Fibroblast of lung (primary cell): ENCODE results near the gene SESN1.

Experiments used
- EZH2 ChIP-seq: IDR thresholded peaks from 2 replicates; pipeline ENCODE4 v1.5.1; 2012; ENCODE audit warnings: low read length, control low read depth, mild to moderate bottlenecking; ENCODE audit errors: missing control alignments
- TF ChIP-seq, protein P1 (sequence below), 2 donors: IDR thresholded peaks in 1 of 2; conservative IDR thresholded peaks in 1 of 2; 1 replicate in 1 of 2; 2 replicates in 1 of 2; pipeline ENCODE4 v1.5.1; 2011 to 2012; ENCODE audit warnings: low read length in 2 of 2, control low read depth in 1 of 2, inconsistent platforms in 1 of 2, low read depth in 1 of 2, mild to moderate bottlenecking in 1 of 2

- TF ChIP-seq, protein P1, sequence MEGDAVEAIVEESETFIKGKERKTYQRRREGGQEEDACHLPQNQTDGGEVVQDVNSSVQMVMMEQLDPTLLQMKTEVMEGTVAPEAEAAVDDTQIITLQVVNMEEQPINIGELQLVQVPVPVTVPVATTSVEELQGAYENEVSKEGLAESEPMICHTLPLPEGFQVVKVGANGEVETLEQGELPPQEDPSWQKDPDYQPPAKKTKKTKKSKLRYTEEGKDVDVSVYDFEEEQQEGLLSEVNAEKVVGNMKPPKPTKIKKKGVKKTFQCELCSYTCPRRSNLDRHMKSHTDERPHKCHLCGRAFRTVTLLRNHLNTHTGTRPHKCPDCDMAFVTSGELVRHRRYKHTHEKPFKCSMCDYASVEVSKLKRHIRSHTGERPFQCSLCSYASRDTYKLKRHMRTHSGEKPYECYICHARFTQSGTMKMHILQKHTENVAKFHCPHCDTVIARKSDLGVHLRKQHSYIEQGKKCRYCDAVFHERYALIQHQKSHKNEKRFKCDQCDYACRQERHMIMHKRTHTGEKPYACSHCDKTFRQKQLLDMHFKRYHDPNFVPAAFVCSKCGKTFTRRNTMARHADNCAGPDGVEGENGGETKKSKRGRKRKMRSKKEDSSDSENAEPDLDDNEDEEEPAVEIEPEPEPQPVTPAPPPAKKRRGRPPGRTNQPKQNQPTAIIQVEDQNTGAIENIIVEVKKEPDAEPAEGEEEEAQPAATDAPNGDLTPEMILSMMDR (conservative IDR thresholded peaks at IDR 0.05 in 1 of 2, IDR thresholded peaks at IDR 0.05 in 1 of 2; ENCODE audit: low read depth in 1 of 2, low read length in 2 of 2) = no peak
- no peak for TF ChIP-seq EZH2
Observed at GRCh38 chr6:109102762-109103161, 8.1 kb upstream of the SESN1 start.
